ENCODE measurements around the gene MICAL2. TPM values are rescaled to one million over a fixed set of nuclear protein-coding genes. Genes with fewer than 3 reads are reported as not detected.
A peak's percentile ranks its signal among the peaks of the same experiment; 100 is the strongest.

The MICAL2 gene
- total RNA-seq, 1 experiment from 2014 or later = 37.4 TPM

GRCh38 chr11:12099132-12099873 is 11.1 kb upstream of the MICAL2 start:
- Histone ChIP-seq H2AFZ (ENCODE audit: low read depth, low read length, poor library complexity, severe bottlenecking) (no peak overlapping the region), H3K27ac (ENCODE audit: low read depth, low read length) (no peak overlapping the region), H3K27me3 (ENCODE audit: insufficient read depth, low read length) (no peaks in the 10 kb centered on the region), H3K9me2 (ENCODE audit: insufficient read depth) (no peaks in the 10 kb centered on the region), H3K9ac (ENCODE audit: low read length) (no peak overlapping the region), H3K79me2 (ENCODE audit: insufficient read depth, low read length) (no peaks in the 10 kb centered on the region), H3K4me1 (ENCODE audit: control insufficient read depth in 1 of 2, insufficient read depth in 2 of 2, low read length in 2 of 2) (no peaks in the 10 kb centered on the region; a peak in 1 of 4 replicates), H3K9me3 (ENCODE audit: control insufficient read depth in 1 of 2, insufficient read depth in 1 of 2, low read depth in 1 of 2, low read length in 2 of 2) (no peaks in the 10 kb centered on the region), H3K4me2 (ENCODE audit: low read length) (no peak overlapping the region), H4K20me1 (ENCODE audit: insufficient read depth) (no peaks in the 10 kb centered on the region), H3K4me3 (replicated peaks in 1 of 2; ENCODE audit: low read depth in 1 of 2, low read length in 2 of 2) (no peak overlapping the region), H3K36me3 (ENCODE audit: control insufficient read depth in 1 of 2, insufficient read depth in 2 of 2, low read length in 2 of 2) (no peaks in the 10 kb centered on the region)
- CTCF ChIA-PET = interaction anchor here (2.3 kb wide), 1 partner anchor 12 kb away, joined by 9 read pairs; no protein-coding TSS in a partner anchor
- RAD21 ChIA-PET (ENCODE audit: low non-redundant PET in 1 of 2, low total read pairs in 2 of 2, uncharacterized antibody in 2 of 2, unreplicated experiment in 2 of 2) = interaction anchor here in 1 of 2 experiments (0.7 kb wide), 2 partner anchors 10 to 909 kb away, joined by 3 to 4 read pairs; no protein-coding TSS in a partner anchor
- BruUV-seq (replicated peaks) = no TSS peak
- DNase-seq (ENCODE audit: low read depth, low spot score) (no peak), ATAC-seq (no peak)
- intact Hi-C loops (cut with micrococcal nuclease) = no loop called here
- POLR2A ChIA-PET = interaction anchor here (2.4 kb wide), 1 partner anchor 9 kb away, joined by 6 read pairs; no protein-coding TSS in a partner anchor
- TF ChIP-seq SIN3A (IDR thresholded peaks at IDR 0.05; ENCODE audit: low read depth) = no peak
- TF ChIP-seq, protein P1, sequence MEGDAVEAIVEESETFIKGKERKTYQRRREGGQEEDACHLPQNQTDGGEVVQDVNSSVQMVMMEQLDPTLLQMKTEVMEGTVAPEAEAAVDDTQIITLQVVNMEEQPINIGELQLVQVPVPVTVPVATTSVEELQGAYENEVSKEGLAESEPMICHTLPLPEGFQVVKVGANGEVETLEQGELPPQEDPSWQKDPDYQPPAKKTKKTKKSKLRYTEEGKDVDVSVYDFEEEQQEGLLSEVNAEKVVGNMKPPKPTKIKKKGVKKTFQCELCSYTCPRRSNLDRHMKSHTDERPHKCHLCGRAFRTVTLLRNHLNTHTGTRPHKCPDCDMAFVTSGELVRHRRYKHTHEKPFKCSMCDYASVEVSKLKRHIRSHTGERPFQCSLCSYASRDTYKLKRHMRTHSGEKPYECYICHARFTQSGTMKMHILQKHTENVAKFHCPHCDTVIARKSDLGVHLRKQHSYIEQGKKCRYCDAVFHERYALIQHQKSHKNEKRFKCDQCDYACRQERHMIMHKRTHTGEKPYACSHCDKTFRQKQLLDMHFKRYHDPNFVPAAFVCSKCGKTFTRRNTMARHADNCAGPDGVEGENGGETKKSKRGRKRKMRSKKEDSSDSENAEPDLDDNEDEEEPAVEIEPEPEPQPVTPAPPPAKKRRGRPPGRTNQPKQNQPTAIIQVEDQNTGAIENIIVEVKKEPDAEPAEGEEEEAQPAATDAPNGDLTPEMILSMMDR (IDR thresholded peaks at IDR 0.05 in 2 of 3, conservative IDR thresholded peaks at IDR 0.05 in 1 of 3; ENCODE audit: borderline replicate concordance in 1 of 3, insufficient read depth in 1 of 3, low read depth in 2 of 3, low read length in 2 of 3) = 0 out of 6 replicates have a peak, but pooled peaks of 1 of the 3 experiments have one; percentile 5

DNA sequence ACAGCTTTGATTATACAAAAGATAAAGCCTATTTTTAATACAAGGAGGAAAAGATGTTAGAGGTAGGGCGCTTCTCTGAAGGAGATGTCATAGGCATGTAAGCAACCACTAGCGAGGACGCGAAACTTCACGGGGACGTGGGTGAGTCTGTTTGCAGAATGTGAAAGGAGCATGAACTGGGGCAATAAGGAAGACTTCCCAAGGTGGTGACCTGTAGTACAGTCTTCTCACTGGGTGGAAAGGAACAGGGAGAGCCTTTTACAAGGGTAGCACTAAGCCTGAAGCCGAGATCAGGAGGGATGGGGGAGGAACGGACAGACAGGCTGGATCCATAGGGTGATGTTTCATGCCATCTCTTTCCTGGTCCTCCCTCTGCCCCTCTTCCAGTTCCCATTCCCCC is 10.0 kb upstream of the MICAL2 start:
- Histone ChIP-seq H3K9me2 (ENCODE audit: insufficient read depth) (no peaks in the 10 kb centered on the region), H3K4me1 (ENCODE audit: control insufficient read depth in 1 of 2, insufficient read depth in 2 of 2, low read length in 2 of 2) (no peaks in the 10 kb centered on the region; a peak in 1 of 4 replicates), H2AFZ (ENCODE audit: low read depth, low read length, poor library complexity, severe bottlenecking) (no peak overlapping the region), H3K27ac (ENCODE audit: low read depth, low read length) (no peak overlapping the region), H3K79me2 (ENCODE audit: insufficient read depth, low read length) (no peaks in the 10 kb centered on the region), H3K27me3 (ENCODE audit: insufficient read depth, low read length) (no peaks in the 10 kb centered on the region), H3K9me3 (ENCODE audit: control insufficient read depth in 1 of 2, insufficient read depth in 1 of 2, low read depth in 1 of 2, low read length in 2 of 2) (no peaks in the 10 kb centered on the region), H3K9ac (ENCODE audit: low read length) (no peak overlapping the region), H4K20me1 (ENCODE audit: insufficient read depth) (no peaks in the 10 kb centered on the region), H3K36me3 (ENCODE audit: control insufficient read depth in 1 of 2, insufficient read depth in 2 of 2, low read length in 2 of 2) (no peaks in the 10 kb centered on the region), H3K4me2 (ENCODE audit: low read length) (no peak overlapping the region), H3K4me3 (replicated peaks in 1 of 2; ENCODE audit: low read depth in 1 of 2, low read length in 2 of 2) (no peak overlapping the region)
- BruUV-seq (replicated peaks) = no TSS peak
- ChIA-PET CTCF (interaction anchor here (2.3 kb wide), 1 partner anchor 13 kb away, joined by 9 read pairs; no protein-coding TSS in a partner anchor), POLR2A (interaction anchor here (2.4 kb wide), 1 partner anchor 10 kb away, joined by 6 read pairs; no protein-coding TSS in a partner anchor), RAD21 (ENCODE audit: low non-redundant PET in 1 of 2, low total read pairs in 2 of 2, uncharacterized antibody in 2 of 2, unreplicated experiment in 2 of 2) (no interaction called here)
- DNase-seq (ENCODE audit: low read depth, low spot score) (no peak), ATAC-seq (no peak)
- intact Hi-C loops (cut with micrococcal nuclease) = no loop called here
- TF ChIP-seq CEBPB (IDR thresholded peaks at IDR 0.05; ENCODE audit: low read depth) = no peak
- TF ChIP-seq RAD21 (IDR thresholded peaks at IDR 0.05; ENCODE audit: low read depth) = no peak
- TF ChIP-seq, protein P2, sequence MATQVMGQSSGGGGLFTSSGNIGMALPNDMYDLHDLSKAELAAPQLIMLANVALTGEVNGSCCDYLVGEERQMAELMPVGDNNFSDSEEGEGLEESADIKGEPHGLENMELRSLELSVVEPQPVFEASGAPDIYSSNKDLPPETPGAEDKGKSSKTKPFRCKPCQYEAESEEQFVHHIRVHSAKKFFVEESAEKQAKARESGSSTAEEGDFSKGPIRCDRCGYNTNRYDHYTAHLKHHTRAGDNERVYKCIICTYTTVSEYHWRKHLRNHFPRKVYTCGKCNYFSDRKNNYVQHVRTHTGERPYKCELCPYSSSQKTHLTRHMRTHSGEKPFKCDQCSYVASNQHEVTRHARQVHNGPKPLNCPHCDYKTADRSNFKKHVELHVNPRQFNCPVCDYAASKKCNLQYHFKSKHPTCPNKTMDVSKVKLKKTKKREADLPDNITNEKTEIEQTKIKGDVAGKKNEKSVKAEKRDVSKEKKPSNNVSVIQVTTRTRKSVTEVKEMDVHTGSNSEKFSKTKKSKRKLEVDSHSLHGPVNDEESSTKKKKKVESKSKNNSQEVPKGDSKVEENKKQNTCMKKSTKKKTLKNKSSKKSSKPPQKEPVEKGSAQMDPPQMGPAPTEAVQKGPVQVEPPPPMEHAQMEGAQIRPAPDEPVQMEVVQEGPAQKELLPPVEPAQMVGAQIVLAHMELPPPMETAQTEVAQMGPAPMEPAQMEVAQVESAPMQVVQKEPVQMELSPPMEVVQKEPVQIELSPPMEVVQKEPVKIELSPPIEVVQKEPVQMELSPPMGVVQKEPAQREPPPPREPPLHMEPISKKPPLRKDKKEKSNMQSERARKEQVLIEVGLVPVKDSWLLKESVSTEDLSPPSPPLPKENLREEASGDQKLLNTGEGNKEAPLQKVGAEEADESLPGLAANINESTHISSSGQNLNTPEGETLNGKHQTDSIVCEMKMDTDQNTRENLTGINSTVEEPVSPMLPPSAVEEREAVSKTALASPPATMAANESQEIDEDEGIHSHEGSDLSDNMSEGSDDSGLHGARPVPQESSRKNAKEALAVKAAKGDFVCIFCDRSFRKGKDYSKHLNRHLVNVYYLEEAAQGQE (IDR thresholded peaks at IDR 0.05; ENCODE audit: low read depth) = no peak
- no peak for TF ChIP-seq EZH2phosphoT487 (IDR thresholded peaks at IDR 0.05; ENCODE audit: borderline replicate concordance)
- TF ChIP-seq, protein P3, sequence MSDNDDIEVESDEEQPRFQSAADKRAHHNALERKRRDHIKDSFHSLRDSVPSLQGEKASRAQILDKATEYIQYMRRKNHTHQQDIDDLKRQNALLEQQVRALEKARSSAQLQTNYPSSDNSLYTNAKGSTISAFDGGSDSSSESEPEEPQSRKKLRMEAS (IDR thresholded peaks at IDR 0.05) = no peak
- TF ChIP-seq, protein P1 (IDR thresholded peaks at IDR 0.05 in 2 of 3, conservative IDR thresholded peaks at IDR 0.05 in 1 of 3; ENCODE audit: borderline replicate concordance in 1 of 3, insufficient read depth in 1 of 3, low read depth in 2 of 3, low read length in 2 of 3) = no peak
- TF ChIP-seq EZH2 (IDR thresholded peaks at IDR 0.05) = no peak

Measured in HCT116 (cell line).